Brain microvascular endothelial cell (primary cell): ENCODE measurements around the gene NGEF.

Source experiments
- DNase-seq: peaks from one replicate; pipeline ENCODE4 v3.0.0-alpha.2; 2020
- H3K27ac ChIP-seq: fragments of 250-450 bp; sonication (Bioruptor Pico); 2 replicates; pipeline ENCODE4 v1.5.1; 2020; ENCODE audit warnings: mild to moderate bottlenecking, moderate library complexity
- H3K27me3 ChIP-seq: fragments of 250-450 bp; sonication (Bioruptor Pico); replicated peaks from 2 replicates; pipeline ENCODE4 v1.5.1; 2020; ENCODE audit warnings: mild to moderate bottlenecking
- H3K36me3 ChIP-seq: fragments of 250-450 bp; sonication (Bioruptor Pico); replicated peaks from 2 replicates; pipeline ENCODE4 v1.5.1; 2020; ENCODE audit warnings: mild to moderate bottlenecking
- H3K4me3 ChIP-seq: 2 replicates; pipeline ENCODE4 v1.5.1; 2011; ENCODE audit warnings: low read depth, mild to moderate bottlenecking, control low read depth, low read length, moderate library complexity
- in situ Hi-C: cut with HindIII; loops from 2 replicates; pipeline ENCODE4 v1.10.0; 2017; ENCODE audit warnings: low sequenced_read_pairs, low pct_ligation_motif_present
- TF ChIP-seq, protein P1 (sequence below): IDR thresholded peaks from 2 replicates; pipeline ENCODE4 v1.5.1; 2011; ENCODE audit warnings: low read depth, mild to moderate bottlenecking, moderate library complexity, low read length, control low read depth, inconsistent platforms; ENCODE audit errors: missing control alignments

Gene NGEF

GRCh38 chr2:232896720-232897597, 116.1 kb downstream of the NGEF start:
- in situ Hi-C loops, result no loop called here
- H3K4me3 ChIP-seq, result no peak overlapping the region
- no peak overlapping the region for H3K27ac ChIP-seq
- DNase-seq, result no peak
- TF ChIP-seq, protein P1, sequence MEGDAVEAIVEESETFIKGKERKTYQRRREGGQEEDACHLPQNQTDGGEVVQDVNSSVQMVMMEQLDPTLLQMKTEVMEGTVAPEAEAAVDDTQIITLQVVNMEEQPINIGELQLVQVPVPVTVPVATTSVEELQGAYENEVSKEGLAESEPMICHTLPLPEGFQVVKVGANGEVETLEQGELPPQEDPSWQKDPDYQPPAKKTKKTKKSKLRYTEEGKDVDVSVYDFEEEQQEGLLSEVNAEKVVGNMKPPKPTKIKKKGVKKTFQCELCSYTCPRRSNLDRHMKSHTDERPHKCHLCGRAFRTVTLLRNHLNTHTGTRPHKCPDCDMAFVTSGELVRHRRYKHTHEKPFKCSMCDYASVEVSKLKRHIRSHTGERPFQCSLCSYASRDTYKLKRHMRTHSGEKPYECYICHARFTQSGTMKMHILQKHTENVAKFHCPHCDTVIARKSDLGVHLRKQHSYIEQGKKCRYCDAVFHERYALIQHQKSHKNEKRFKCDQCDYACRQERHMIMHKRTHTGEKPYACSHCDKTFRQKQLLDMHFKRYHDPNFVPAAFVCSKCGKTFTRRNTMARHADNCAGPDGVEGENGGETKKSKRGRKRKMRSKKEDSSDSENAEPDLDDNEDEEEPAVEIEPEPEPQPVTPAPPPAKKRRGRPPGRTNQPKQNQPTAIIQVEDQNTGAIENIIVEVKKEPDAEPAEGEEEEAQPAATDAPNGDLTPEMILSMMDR, result no peak
- H3K27me3 ChIP-seq, result no peaks in the 10 kb centered on the region
- H3K36me3 ChIP-seq, result no peaks in the 10 kb centered on the region

- no peak for DNase-seq
- in situ Hi-C loops, result no loop called here
- Histone ChIP-seq H3K4me3 (no peak overlapping the region), H3K36me3 (no peaks in the 10 kb centered on the region), H3K27me3 (no peaks in the 10 kb centered on the region), H3K27ac (no peak overlapping the region)
- TF ChIP-seq, protein P1, result no peak
Observed at GRCh38 chr2:232896111-232896510, 116.9 kb downstream of the NGEF start.

GRCh38 chr2:232894746-232895145, 118.3 kb downstream of the NGEF start:
- Histone ChIP-seq H3K4me3 (no peak overlapping the region), H3K27ac (no peak overlapping the region), H3K27me3 (no peaks in the 10 kb centered on the region), H3K36me3 (no peaks in the 10 kb centered on the region)
- no peak for DNase-seq
- TF ChIP-seq, protein P1, result no peak
- in situ Hi-C loops, result no loop called here

- DNase-seq, result no peak
Observed at GRCh38 chr2:232894251-232894650, 118.8 kb downstream of the NGEF start.

GRCh38 chr2:232893834-232894233, 119.2 kb downstream of the NGEF start:
- TF ChIP-seq, protein P1, result no peak
- no peak for DNase-seq
- Histone ChIP-seq H3K4me3 (no peak overlapping the region), H3K27ac (no peak overlapping the region), H3K27me3 (no peaks in the 10 kb centered on the region), H3K36me3 (no peaks in the 10 kb centered on the region)
- in situ Hi-C loops, result no loop called here

More at GRCh38 chr2:232894251-232894650, 118.8 kb downstream of the NGEF start:
- Histone ChIP-seq H3K27me3 (no peaks in the 10 kb centered on the region), H3K4me3 (no peak overlapping the region), H3K27ac (no peak overlapping the region), H3K36me3 (no peaks in the 10 kb centered on the region)
- TF ChIP-seq, protein P1, result no peak
- in situ Hi-C loops, result no loop called here

DNA sequence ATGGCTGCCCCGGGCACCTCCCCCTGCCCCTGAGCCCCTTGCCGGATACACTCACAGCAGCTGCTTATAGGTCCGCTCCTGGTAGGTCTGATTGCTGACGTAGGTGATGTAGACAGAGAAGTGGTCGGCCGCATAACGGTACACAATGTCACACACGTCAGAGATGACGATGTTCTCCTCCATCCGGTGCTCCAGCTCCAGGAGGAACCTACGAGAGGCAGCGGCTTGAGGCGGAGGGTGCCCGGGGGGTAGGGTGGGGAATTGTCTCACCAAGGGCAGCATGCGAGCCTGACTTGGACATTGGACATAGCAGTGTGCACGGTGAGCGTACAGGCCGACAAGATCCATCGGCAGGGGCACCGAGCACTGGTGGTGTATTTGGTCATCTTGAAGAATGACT, 120.2 kb downstream of the NGEF start:
- no peak overlapping the region for H3K27ac ChIP-seq
- in situ Hi-C loops, result no loop called here
- no peak for DNase-seq
- TF ChIP-seq, protein P1, result no peak
- H3K36me3 ChIP-seq, result no peaks in the 10 kb centered on the region
- H3K27me3 ChIP-seq, result no peaks in the 10 kb centered on the region
- no peak overlapping the region for H3K4me3 ChIP-seq
